SHP77 treated with DMSO at 0.1 percent for 48 hours (cell line): Measurements from ENCODE around the gene BARHL2.
A peak's percentile ranks its signal among the peaks of the same experiment; 100 is the strongest.

ENCODE experiments used
- DNase-seq: peaks from one replicate; lab custom pipeline; 2025; lab: John Stamatoyannopoulos, UW

The BARHL2 gene

DNA sequence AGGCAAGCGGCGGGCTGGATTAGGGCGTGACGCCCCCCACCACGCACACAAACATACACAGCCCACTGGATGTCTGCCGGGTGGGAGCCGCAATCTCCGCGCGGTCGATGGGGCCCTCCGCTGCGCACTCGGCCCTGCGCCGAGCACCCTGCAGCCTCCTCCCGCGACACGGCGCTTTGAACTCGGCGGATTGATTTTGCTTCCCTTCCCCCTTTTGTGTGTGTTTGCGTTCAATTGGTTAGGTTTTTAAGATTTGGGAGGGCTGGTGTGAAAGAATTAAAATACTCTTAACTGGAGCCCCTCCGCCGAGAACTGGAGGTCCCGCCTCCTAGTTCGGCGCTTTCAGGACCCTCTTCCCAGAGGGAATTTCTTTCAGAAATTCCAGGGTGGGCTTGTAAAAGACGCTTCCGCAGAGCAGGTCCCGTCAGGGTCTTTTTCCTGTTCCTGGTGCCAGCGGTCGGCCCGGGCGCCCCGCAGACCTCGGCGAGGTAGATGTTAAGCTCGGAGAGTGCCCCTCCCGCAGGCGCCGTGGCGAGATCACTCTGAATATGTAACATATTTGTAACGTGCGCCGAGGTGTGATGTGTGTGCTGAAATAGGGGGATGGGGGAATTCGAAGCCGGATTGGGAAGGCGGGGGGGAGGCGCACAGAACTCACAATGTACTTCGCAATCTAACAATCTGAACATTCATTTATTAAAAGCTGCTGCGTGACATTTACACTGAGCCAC is 8.0 kb upstream of the BARHL2 start:
- DNase-seq = no peak

DNA sequence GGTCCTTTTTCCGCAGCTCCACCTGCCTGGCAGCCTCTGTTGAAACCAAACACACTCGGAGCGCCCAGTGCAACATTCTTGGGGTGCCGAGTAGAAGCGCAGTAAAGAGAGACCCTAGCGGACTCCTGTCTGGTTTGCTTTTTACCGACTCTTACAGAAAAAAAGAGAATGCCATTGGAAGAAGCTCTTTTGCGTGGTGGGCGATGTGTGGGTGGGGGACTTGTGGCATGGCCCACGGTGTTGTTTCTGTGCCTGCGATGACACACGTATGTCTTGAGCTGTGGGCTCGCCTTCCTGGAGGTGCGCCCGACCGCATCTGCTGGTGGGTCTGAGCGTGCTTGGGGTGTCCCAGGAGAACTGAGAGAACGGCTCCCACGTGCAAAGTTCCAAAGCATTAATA is 7.3 kb upstream of the BARHL2 start:
- no peak for DNase-seq

DNA sequence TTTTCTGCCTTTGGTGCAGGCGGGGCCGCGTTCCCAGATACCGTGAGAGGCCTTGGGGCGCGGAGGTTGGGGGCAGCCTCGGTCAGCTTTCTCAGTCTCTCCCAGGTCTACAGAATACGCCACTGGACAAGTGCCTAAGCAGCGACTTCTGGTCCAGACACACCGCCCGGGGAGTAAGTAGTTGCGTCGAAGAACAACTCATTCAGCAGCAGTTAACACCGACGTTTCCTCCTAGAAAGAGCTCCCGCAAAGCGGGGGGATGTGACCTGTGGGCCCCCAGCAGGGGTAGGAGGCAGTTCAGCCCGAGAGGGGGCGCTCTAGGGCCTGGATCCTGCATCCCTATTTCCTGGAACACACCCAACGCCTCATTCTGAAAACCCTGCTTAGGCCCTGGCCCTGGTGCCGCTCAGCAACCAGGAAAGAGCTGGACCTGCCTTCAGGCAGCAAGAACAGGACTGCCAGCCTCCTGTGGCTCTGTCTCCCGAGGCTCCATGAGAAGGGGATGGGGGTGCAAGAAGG is 6.5 kb upstream of the BARHL2 start:
- no peak for DNase-seq

DNA sequence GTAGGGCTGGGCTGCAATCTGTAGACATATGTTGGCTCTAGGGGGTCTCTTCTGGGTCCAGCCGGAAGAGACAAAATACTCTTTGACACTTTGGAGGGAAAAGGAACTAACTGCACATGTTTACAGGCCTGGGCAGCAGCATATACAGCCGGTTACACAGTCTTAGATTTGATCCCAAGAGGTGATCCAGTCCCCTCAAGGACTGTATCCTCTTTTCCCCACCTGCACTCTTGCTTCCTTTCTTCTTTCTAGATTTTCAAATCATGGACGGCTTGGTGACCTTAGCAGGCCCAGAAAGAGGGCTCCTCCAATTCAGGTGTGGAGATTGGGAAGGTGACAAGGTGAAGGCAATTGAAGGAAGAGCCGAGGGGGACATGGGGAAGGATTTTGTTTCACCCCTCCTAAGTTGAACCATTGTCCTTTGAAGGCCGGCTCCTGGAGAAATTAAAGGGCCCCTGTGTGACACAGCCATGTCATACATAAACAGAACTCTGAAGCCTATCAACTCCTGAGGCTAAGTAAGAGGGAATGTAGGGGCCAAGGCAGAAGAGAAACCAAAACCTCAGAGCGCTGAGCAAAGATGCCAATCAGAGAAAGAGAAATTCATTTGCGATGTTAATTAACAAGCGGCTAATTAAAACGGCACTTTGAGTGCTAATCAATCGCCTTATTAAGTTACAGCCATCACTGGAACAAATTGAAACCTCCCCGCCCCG is 5.9 kb upstream of the BARHL2 start:
- DNase-seq = no peak

DNA sequence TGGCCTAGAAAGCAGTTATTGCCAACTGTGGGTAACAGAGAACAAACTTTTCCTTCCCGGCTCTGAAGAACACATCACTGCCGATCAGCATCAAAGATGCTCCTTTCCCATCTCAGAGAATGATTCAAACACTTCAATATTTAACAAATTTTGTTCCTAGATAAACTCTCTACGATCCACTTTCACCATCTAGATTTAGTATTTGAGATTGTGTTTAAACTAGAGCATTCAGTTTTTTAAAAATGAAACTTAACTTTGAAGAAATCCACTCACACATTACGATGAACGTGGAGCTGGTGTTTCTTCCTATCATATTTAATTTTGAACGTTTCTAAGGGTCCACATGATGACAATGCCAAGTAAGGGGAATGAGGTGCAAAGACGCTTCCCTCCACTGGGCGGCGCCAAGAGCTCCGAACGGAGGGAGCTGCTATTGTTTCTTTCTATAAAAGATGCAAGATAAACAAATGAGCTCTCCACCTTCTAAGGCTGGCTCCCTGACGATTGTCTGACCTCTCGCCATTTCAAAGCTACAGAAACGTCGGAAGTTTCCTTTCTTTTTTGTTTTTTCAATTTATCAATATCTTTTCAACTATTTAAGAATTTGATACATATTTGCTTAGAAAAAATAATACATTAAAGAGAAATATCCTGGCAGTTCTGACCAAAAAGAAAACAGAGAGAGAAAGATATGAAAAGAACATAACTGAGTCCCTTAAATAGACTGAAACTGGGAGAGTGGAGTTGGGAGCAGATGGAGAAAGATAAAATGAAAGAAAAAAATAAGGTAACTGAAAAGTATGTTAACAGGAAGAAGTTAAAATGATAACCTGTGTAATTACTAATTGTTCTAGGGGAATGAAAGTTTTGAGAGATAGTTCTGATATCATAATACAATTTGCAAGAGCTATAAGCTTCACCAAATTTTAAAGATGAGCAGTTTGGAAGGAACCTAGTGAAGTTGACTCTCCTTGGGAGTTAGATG is 4.4 kb upstream of the BARHL2 start:
- peak; percentile 40 for DNase-seq

DNA sequence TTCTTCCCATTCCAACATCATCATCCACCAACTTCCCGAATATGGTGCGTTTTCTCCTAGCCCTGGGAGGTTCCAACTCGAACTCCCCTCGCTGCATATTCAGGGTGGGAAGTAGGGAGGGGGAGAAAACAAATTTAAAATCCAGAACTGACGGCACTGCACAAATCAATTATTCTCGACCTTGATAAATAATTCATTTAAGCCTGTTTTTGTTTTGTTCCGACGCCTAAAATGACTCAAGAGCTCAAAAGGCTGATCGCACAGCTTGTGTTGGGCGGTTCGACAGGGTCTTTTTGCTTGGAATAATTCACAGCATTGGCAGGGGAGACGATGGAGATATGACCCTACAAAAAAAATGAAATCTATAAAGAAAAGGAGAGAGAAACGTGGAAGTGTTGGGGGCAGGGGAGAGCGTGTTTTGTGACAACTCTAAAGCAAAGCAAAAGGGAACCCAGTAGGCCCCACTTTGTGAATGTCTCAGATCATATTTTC is 3.1 kb upstream of the BARHL2 start:
- no peak for DNase-seq

DNA sequence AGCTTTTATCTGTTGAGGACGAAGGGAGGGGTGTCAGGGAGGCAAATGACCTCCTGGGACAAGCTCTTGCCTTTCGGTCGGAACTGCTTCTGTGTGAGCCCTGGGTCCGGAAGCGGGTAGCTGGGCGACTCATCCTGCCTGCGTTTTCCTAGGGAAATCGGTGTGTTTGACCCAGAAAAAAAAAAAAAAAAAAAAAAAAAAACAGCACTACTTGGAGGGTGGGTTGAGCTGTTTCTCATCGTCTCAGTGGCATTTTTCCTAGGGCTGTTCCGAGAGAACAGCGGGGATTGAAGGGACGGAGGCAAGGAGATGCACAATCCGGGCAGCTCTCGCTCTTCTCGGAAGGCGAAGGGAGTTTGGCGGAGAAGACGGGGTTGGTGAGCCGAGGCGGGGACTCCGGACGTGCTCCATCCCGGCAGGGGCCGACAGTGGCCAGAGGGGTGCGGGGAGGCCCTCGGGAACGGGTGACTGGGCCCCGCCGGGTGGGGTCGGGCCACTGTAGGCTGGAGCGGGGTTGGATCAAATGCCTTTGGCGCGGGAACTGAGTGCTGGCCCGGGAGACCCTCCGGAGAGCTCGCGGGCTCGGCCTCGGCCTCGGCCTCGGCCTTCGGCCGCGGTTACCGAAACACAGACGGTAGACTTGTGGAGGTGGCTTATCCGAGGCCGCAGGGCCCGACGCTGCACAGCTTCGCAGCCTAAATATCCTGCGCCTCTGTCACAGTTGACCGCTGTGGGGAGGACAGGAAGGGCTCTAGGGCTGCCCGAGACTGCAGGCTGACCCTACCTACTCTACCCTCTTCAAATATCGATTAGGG is 2.4 kb upstream of the BARHL2 start:
- no peak for DNase-seq

DNA sequence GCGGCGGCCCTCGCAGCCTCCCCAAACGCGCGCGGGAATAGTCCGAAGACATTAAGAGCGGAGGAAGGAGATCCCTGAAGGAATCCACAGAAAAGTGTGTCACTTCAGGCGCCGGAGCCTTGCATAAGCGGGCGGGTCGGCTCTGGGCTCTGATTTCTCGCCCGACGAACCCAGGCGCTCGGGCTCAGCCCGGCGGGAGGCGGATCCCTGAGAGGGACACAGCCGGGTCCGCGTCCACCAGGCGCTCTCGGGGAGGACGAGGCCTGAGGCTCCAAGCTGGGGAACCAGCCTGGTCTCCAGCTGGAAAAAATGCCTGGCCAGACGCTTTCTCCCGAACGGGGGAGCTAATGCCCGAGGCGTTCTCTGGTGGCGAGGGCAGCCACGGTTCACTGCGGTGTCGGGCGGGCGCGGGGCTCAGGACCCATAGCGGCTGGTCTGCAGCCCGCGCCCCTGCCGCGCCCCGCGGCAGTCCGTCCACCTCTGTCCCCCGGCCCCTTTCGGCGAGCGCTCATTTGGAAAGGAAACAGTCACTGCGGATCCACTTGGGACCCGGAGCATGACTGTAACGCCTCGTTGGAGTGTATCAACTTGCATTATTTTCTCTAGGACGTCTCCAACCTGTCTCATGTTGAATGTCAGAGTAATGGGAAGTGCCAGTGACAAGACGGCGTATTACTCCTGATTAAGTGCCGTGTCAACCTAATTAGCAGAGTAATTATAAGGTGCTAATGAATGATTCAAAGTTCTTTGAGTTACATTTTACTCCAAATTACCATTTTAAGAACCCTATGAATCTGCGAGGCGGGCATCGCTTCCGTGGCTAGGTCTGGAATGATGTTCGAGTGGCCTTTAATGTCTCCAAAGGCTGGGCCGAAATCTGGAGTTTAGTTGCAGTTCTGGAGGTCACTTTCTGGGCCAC is 1.6 kb upstream of the BARHL2 start:
- DNase-seq = no peak

DNA sequence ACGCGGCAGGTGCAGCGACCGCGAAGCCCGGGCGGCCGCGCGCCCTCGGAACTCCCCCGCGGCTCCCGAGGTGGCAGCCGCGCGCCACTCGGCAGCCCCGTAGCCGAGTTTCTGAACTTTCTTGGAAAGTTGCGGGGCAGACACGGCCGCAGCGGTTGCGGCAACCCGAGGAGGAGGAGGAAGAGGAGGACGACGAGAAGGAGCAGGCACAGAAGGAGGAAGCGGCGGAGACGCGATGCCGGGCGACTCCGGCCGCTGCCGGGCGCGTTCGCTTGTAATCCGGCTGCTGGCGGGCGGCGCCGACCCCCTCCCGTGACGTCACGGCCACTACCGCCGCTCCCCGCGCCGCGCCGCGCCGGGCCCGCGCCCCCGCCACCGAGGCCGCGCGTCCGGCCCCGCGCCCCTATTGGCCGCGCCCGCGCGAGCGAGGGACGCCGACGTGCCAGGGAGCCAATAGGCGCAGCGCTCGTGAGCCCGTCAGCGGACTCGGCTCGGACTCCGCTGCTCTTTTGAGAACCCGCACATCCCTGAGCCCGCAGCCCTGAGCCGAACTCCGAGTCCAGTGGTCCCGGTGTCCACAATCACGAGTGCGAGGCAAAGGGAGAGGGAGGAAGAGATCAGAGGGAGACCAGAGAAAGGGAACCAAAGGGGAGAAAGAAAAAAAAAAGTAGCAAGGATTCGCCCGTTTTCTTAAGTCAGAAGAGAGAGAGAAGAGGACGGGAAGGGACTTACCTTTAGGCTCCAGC is 736 bp upstream of the BARHL2 start:
- DNase-seq = no peak

DNA sequence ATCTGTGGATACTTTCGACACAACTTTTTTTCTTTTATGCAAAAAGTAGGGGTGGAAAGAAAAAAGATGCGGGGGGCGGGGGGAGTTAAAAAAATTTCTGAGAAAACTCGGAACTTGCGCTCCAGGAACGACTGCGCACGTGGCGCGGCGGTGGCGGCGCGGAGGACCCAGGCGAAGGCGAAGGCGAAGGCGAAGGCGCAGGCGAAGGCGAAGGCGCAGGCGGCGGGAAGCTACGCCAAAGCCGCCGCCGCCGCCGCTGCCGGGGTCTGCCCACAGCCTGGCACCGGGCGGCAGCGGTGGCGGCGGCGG is 208 bp upstream of the BARHL2 start:
- DNase-seq = no peak

DNA sequence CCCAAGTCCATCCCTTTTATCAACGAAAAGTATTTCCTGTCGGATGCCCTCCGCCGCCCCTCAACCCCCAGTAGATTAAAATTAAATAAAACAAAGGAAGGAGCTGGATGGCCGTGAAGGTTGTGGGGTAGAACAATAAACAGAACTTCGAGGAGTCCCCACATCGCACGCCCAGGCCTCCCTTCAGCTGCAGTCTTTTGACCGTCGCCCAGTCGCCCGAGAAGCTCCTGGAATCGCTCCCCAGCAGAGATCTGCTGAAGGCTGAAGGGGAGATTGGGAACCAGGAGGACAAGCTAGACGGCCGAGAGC is 905 bp downstream of the BARHL2 start:
- no peak for DNase-seq

DNA sequence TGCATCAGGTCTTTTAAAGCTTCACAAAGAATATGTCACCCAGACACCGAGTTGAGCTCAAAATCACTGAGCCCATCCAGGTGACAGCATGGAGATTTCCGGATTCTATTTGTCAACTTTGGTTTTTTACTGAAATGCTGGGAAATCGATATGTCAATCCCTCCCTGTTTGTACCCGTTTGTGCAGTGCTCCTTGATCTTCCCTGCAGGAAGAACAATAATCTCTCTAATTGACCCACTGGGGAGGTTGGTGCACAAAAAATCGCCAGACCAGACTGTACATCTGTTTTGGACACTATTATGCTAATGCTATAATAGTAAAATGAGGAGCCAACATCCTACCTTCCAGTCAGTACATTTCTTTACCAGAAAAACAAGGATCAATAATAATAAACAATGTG is 1.8 kb downstream of the BARHL2 start:
- DNase-seq = no peak

DNA sequence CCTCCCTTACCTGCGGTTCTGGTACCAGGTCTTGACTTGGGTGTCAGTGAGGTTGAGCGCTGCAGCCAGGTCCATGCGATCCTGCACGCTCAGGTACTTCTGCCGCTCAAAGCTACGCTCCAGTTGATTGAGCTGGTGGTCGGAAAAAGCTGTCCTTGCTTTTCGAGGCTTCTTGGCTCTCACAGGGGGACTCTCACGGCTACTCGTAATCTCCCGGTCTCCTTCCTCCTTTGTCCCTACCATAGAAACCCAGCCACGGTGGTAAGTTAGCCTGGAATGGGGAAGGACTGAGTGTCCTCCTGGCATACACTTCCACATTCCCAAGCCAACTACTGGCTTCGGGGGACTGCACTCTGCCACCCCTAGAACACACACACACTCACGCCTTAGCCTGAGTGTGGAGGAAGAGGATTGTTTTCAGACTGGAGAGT is 2.6 kb downstream of the BARHL2 start:
- no peak for DNase-seq

DNA sequence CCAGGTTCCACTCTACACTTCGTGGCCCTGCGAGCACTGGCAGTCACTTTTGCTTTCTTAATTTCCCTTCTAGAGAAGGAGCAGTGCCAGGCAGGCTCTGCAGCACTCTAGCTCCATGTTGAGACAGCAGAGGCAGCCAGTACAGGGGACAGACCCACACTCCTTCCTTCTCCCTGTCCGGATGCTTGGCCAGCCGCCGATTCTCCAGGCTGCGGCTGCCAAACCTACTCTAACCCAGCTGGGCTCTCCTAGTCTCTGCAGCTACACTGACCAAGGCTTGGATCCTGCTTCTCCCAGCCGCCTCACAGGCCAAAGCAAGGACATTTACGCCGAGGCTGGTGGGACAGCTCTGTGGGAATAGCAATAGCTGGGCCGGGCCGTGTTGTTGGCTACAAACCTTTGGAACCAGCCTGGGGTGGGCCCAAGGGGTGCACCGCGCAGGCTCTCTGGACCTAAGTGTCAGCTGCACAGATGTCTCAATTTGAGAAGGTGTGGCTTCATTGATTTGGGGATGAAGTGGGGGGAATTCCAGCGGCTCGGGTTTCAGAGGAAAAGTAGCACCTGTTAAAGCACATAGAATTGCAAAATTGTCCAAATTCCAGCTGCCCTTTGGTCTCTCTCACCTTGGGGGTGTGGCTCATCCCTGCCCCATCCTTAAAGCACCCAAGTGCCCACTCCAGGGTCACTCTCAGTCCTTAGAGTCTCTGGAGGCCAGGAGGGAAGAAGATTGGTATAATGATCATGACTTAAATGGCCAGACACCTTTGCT is 3.2 kb downstream of the BARHL2 start:
- no peak for DNase-seq

DNA sequence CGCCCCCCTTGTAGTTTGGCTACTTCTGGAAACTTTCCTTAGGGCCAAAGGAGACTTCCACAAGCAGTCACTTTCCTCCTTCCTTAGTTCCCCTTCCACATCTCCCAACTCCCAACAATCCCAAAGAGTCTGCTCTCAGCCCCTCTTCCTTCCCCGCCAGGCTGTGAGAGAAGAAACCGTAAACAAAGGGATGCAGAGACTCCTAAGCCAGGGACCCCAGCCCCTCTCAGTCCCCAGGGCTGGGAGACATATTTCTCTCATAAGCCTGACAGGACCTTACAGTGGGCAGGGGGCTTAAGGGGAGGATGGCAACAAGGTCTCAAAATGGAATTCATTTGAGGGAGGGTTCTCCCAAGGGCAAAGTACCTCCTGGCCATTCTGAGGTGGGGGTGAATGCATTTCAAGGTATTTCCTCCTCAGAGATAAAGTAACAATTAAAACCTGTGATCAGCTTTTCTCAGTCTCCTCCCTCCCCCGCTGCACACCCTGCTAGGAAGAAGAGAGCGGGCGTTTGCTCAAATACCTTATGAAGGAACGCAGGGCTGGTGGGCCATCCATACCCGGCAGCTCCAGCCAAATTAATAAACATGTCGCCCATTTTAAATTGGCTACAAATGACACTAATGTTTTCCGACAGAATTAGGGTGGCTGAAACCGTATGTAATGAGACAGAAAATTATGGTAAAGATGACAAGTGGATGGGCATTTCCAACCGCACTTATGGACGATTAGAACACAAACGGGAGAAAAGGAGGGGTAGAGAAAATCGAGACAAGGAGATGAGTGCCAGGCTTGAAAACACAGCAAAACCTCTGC is 4.0 kb downstream of the BARHL2 start:
- DNase-seq = no peak

DNA sequence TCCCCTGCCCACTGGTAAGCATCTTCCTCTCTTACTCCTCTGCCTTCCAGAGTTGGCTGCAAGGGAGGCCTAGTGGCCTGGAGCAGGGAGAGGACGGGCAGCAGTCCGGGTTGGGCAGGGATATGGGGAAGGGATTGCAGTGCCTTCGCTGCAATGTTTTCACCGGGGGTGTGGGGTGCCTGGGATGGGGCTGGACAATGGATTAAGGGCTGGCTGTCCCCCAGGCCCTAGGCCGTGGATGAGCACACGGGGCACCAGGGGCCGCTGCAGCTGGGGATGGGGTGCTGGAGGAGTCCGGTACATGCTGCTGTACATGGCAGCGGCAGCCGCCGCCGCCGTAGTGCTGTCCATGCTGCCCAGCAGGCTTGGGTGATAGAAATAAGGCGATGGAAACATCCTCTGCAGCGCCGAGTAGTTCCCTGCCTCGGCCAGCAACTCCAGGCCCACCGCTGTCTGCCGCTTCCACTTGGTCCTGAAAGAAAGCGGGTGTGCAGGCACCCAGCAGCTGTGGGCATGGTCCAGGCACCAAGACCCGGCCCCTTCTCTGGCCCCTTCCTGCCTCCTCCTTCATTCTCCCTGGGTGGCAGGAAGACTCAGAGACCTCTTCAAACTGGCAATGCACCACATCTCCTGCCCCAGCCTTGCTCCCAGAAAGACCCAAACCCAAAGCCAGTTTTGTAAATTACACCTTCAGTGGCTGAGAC is 4.8 kb downstream of the BARHL2 start:
- DNase-seq = no peak

DNA sequence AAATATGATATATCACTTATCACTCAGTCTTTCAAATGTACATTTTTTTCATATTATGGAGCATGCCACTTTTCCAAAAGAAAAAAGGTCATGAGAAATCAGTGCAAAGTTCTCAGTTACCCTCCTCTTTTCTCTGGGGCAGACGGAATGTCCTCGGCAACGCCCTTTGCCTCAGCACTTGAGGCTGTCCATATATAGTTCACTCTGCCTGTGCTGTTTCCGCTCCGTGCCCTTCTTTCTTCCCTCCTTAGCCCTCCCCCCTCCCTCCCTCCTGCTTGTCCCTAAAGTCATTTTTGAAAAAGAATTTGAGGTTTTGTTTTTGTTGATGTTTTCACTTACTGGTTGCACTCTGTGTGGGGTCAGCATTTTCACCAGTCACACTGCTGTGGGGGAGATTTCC is 5.4 kb downstream of the BARHL2 start:
- no peak for DNase-seq
